NK-92 treated with Interleukin-12 subunit alpha and Interleukin-12 subunit beta, amount 100 ng/mL, for 24 hours (cell line): ENCODE results near the gene GGT7.
"Not testable (repeated sequence)": the region's sequence is repeated elsewhere in the genome, so short reads cannot be mapped to it uniquely, and the experiment has no call there.

Experiments
- DNase-seq: peaks from one replicate; lab custom pipeline; 2025; lab: John Stamatoyannopoulos, UW

The GGT7 gene

DNA sequence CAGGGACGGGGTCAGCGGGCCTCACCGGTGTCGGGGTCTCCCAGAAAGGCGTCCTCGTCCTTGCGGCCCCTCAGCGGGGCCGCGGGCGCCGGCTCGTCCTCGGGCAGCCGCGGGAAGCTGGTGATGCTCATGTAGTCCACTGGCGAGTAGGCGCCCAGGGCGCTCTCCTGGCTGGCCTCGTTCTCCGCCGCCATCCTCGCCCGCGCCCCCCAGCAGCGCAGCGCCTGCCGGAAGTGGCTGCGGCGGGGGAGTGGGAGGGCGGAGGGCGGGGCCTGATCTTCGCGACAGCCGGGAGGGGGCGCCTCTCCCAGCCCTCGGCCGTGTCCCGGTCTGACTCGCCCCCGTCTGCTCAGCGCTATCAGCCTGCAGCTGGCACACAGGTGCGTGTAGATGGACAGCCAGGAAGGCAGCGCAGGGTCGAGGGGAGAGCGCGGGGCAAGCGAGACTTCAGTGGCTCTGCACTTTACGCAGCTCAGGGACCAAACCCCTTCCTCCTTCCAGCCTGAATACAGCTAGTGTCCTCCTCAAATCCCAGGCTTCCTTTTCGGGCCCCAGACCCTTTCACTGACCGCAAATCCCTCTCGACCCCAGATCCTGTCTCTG lies at the start of gene GGT7:
Gene GGT7 (minus strand): TSS at position 235 of the 603 bp plus-strand sequence. CDS start 41 bp downstream, at position 194.
- peak; percentile 58 for DNase-seq

GRCh38 chr20:34921436-34921835 lies 48.8 kb upstream of the GGT7 start:
- DNase-seq: no peak

DNA sequence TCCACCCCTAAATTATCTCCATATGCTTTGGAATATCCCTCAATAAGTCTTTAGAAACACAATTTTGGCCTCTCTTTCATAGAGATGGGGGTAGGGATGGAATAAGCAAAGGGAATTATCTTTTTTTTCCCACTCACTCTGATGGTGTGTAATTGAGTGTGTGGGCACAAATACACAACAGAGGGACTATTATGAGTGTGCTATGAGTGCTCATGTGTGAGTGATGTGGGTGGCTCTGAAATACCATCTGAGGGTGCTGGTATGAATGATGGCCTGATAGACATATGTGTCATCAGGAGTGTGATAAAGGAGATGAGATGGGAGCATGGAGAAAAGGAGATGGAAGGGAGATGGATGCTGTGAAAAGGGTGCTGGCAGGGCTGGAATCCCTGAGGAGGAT lies 47.4 kb upstream of the GGT7 start:
- DNase-seq: no peak

DNA sequence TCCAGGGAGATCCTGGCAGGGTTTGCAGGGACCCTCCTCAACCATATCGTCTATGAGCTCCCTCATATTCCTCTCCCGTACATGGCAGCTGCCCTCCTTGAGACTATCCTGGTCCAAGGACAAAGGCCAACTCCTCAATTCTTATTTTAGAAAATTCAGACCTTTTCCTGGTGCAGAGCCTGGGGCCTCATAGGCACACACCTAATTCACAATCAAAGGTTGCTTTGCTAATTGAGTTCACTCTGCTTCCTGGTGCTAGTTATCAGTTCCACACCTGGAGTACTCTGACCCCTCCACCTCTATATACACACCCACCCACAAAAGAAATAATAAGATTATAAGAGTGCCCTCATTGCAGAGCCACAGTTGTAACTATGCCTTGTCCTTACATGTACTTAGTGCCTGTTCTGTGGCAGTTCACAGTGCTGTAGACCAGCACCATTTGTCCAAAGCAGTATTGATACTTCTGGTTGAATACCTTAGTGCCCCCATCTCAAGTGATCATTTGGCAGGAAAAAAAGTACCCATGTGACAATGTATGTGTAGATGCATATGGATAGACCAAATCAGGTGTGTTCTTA lies 44.2 kb upstream of the GGT7 start:
- DNase-seq: no peak

DNA sequence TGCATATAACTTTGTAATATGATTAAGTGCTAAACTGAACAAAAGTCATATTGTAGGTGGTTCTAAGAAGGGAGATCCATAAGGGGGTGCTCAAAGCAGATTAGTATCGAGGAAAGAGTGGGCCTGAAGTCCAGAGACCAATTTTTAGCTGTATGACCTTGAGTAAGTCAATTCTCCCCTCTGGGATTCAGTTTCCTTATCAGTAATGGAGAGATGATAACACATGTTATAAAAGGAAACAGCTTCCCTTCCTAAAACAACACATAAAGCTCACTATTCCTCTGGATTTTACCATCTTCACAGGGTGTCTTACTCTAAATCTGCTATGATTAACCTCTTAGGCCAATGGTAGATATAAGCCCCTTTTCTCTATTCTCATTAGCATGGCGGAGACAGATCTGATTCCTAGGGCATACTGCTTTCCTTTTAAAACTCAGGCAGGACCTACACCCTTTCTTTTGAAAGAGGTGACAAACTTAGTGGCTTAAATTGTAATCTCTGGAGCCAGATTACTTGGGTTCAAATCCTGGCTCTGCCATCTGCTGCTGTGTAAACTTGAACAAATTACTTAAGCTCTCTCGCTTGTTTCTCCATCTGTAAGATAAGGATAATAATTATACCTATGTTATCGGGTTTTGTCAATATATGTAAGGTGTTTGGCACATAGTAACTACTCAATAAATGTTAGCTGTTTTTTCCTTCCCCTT lies 43.2 kb upstream of the GGT7 start:
- DNase-seq: no peak

DNA sequence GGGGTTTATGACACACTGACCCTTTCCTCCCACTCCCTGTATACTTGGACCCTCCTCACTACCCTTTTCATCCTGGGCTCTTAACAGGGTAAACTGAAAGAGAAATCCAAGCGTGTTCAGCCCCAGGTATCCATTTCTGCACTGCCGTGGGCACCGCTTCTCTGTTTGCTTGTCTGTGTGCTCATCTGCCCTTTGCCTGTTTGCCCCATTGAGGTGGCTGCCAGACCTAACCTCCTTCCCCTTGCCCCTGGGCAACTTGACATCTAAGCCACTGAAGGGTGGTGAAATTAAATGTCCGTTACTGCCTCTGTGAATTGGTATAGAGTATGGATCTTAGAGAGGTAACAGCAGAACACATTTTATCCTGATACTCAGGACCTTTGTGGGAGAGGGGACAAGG lies 42.5 kb upstream of the GGT7 start:
- DNase-seq: no peak

GRCh38 chr20:34907616-34908469 lies 35.2 kb upstream of the GGT7 start:
- DNase-seq: no peak

DNA sequence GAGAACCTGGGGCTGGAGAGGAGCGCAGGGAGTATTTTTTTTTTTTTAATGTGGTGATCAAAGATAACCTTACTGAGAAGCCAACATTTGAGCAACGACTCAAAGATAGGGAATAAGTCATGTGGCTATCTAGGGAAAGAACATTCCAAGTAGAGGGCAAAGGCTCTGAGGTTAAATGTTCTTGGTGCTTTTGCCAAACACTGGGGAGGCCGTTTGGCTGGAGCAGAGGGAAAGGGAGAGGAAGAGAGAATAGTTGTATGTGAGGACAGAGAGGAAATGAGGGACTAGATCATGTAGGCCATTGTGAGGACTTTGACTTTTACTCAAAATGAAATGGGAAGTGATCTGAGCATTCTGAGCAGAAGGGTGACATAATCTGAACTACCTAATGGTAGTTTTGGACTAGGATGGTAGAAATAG lies 31.6 kb upstream of the GGT7 start:
- no peak for DNase-seq

DNA sequence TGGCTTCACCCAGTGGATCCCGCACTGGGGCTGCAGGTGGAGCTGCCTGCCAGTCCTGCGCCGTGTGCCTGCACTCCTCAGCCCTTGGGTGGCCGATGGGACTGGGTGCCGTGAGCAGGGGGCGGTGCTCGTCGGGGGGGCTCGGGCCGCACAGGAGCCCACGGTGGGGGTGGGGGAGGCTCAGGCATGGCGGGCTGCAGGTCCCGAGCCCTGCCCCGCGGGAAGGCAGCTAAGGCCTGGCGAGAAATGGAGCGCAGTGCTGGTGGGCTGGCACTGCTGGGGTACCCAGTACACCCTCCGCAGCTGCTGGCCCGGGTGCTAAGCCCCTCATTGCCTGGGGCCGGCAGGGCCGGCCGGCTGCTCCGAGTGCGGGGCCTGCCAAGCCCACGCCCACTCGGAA lies 26.1 kb upstream of the GGT7 start:
- not testable (repeated sequence) for DNase-seq

- not testable (repeated sequence) for DNase-seq
These were observed 25.5 kb upstream of the GGT7 start for GRCh38 chr20:34898129-34898528.

DNA sequence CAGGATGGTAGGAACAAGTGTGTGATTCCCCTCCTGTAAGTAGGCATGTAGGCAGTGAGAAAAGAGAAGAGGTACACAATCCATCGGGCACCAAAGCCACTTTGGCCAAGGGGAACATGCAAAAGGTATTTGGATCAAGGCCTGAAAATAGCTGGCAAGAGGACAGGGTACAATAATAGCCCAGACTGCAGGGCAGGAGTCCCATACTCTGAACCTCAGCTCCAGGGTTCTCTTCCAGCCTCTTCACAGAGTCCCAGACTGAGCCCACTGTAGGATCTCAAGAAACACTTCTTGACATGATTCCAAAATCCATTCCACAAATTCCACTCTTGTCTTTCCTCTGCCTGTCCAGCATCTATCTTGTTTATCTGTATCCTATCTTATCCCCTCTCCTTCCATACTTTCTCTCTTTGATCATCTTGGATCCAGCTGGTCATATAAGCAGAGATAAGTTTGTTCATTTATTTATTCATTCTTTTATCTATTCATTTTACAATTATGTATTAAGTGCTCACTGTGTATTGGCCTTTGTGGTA lies 23.5 kb upstream of the GGT7 start:
- no peak for DNase-seq

DNA sequence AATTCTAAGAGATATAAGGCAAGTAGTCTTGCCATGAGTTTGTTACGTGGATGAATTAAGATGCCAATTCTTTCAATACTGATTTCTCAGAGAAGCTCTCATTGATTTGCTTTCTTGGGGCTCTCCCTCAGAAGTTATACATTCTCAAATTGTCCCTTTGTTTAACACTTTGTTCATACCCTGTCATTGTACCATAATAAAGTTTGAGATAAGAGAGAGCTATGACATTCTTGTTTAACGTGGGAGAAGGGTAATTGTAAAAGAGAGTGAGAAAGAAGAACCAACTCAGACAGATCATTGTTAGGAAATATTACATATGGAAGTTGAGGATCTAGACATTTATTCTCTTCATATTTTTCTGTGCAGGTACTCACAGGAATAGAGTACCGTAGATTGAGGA lies 22.8 kb upstream of the GGT7 start:
- no peak for DNase-seq

GRCh38 chr20:34894723-34895122 lies 22.1 kb upstream of the GGT7 start:
- no peak for DNase-seq

GRCh38 chr20:34892671-34893070 lies 20.0 kb upstream of the GGT7 start:
- DNase-seq: no peak

DNA sequence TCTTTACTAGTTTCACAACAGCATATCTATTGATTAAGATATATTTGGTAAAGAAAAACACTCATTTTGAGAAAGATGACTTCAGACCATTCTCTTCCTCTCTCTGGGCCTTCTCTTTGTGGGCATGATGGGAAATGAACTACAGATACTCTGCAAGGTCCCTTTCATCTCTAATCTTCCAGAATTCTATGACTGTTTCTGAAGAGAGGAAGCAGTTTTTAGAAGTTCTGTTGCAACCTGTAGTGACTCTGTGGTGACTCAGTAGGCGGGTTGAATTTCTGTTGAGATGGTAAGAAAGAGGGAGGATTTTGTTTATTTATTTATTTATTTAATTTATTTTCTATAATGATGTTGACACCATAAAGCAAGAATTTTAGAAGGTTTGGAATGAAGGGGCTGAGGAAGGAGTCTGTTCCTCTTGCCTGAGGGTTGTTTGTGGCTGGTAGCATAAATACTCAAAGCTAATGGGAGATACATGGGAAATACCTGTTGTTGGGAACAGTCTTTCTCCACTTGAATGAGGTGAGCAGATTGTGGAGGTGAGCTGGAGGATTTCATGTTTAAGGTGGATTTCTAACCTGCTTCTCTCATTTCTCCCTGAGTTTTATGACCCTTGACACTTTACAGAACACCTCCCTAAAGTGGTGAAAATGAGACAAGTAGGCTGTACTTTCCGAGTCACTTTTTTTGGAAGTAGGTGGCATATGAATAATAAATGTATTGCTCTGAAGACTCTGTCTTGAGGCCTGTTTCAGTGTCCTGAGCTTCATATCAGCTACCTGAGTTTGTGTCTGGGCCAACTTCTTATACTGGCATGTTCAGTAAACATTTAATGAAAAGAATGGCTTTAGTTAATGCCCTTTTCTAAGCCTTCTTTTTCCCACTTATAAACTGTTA lies 18.8 kb upstream of the GGT7 start:
- peak; percentile 15 for DNase-seq

DNA sequence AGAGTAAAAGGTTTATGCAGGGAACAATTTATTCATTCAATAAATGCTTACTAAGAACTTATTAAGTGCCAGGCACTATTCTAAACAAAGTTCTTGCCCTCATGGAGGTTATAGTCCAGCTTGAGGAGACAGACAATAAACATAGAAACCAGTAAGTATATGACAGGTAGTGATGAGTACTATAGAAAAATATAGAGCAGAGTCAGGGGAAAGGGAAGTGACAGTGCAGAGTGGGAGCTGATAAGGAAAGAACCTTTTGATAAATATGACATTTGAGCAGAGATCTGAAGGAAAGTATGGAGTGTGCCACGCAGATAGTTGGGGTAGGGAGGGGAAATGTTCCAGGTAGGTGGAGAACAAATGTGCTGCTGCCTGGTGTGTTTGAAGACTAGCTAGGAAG lies 15.8 kb upstream of the GGT7 start:
- DNase-seq: no peak

DNA sequence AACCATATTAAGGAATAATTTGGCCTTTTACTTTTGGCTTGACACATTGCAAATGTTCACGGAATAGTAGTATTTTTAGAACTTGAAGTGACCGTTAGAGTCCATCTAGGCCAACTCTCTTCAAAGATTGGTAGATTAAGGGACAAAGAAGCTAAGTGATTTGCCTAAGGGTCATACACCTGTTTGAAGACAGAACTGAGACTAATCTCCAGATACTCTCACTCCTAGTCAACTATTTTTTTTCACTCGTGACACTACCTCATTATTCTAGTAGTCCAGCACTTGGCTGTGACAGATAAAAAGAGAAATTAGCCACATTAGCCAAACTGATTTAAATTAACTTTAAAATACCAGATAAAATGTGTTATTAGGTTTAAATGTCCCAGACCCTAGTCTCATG lies 14.4 kb upstream of the GGT7 start:
- no peak for DNase-seq

- no peak for DNase-seq
These were observed 13.5 kb upstream of the GGT7 start for GRCh38 chr20:34886122-34886521.

DNA sequence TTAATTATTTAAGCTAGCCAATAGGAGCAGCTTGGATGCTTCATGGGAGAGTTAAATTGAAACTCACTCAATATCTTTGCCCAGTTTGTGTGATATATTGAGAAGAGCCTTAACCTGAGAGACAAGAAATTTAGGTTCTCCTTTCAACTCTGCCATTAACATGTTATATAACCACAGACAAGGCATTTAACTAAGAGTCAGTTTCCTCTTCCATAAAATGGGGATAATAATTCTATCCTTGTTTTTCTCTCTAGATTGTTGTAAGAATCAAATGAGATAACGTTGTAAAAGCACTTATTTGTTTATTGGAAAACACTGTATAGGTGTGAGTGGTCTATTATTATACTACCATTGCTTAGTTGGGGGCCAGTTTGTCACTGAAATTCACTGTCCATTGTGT lies 11.6 kb upstream of the GGT7 start:
- no peak for DNase-seq

DNA sequence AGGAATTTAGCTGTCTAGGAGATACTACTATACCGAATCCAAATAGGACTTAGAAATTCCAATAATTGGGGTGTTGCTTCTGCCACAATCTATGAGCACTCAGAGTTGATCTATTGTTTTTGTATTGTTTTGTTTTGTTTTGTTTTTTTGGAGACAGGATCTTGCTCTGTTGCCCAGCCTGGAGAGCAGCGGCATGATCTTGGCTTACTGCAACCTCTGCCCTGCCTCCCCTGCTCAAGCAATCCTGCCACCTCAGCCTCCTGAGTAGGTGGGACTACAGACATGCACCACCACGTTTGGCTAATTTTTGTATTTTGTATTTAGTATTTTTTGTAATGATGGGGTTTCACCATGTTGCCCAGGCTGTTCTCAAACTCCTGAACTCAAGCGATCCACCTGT lies 11.2 kb upstream of the GGT7 start:
- no peak for DNase-seq

GRCh38 chr20:34883087-34883688 lies 10.5 kb upstream of the GGT7 start:
- DNase-seq: no peak
